Subcutaneous adipose tissue (tissue), 4 donors: Measurements from ENCODE around the gene PTPRH. TPM values are rescaled to one million over a fixed set of nuclear protein-coding genes. Genes with fewer than 3 reads are reported as not detected.

Experiments used
- CTCF ChIP-seq: fragments of 450-650 bp; IDR thresholded peaks from one replicate; pipeline ENCODE4 v1.5.1; 2016; ENCODE audit warnings: low read depth, mild to moderate bottlenecking, control low read depth, antibody characterized with exemption, moderate library complexity
- total RNA-seq, 4 donors: library from RNA; depleted of rRNA; stranded (reverse); fragments of >200 nt; gene quantifications; one replicate each; pipeline ENCODE4 v1.1.0, GENCODE V29; 2016

PTPRH gene
- total RNA-seq, 4 donors from 2014 or later, result 0.19 to 2.9 (median 1.3) TPM

- no peak for TF ChIP-seq CTCF
These were observed 62.5 kb downstream of the PTPRH start for GRCh38 chr19:55146705-55147273.

DNA sequence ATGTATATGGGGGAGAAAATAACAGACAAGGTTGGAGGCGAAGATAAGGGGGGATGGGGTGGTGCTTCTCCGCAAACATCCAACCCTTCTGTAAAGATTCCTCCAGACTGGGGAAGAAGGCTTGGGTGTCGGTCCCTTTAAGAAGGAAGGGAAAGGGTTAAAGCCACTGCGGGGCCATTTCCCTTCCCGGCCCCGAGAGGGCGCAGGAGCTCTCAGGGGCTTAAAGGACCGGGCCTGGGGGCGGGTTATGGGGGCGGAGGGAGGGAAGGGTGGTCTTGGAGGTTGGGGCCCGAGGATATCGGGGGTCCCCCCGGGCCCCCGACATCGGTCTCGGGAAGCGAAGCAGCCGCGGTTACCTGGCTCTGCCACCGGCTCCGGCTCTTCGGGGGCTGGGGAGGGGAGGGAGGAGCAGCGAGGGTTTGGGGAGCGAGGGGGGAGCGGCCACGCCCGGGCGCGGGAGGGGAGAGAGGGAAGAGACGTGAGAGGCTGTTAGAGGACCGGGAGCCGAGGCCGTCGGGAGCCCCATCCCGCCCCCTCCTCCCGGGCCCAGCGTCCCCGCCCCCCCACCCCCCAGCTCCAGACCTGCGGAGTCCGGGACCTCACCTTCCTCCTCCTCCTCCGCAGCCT lies 63.1 kb downstream of the PTPRH start:
- no peak for TF ChIP-seq CTCF

- TF ChIP-seq CTCF, result no peak
These were observed 64.1 kb downstream of the PTPRH start for GRCh38 chr19:55145232-55145631.

- TF ChIP-seq CTCF, result no peak
These were observed 67.6 kb downstream of the PTPRH start for GRCh38 chr19:55141696-55142095.

GRCh38 chr19:55137915-55138314 lies 71.4 kb downstream of the PTPRH start:
- no peak for TF ChIP-seq CTCF

- no peak for TF ChIP-seq CTCF
These were observed 72.8 kb downstream of the PTPRH start for GRCh38 chr19:55136399-55137102.

- TF ChIP-seq CTCF, result no peak
These were observed 74.6 kb downstream of the PTPRH start for GRCh38 chr19:55134736-55135135.
